Activated naive CD4-positive, alpha-beta T cell treated with anti-CD3 and anti-CD28 coated beads for 36 hours (primary cell): ENCODE data around the gene EFCAB14. TPM values are rescaled to one million over a fixed set of nuclear protein-coding genes. Genes with fewer than 3 reads are reported as not detected.

Experiments
- CTCF ChIA-PET: fragments of 350-600 bp; sonication (Branson Sonifier 250); formaldehyde crosslinking; loops from one replicate; lab custom pipeline; 2021; ENCODE audit warnings: antibody characterized with exemption; lab: Charles Lee
- DNase-seq: peaks from one replicate; pipeline ENCODE4 v3.0.0-alpha.2; 2020
- H3K27ac Mint-ChIP-seq: one replicate; pipeline ENCODE4 v1.8.0; 2021; ENCODE audit warnings: mild to moderate bottlenecking, mixed read lengths
- H3K27me3 Mint-ChIP-seq: one replicate; pipeline ENCODE4 v1.8.0; 2021; ENCODE audit warnings: low read depth, mixed read lengths
- H3K36me3 Mint-ChIP-seq: one replicate; pipeline ENCODE4 v1.8.0; 2021; ENCODE audit warnings: low read depth, mixed read lengths
- H3K4me1 Mint-ChIP-seq: one replicate; pipeline ENCODE4 v1.8.0; 2021; ENCODE audit warnings: low read depth, mixed read lengths
- H3K4me3 Mint-ChIP-seq: one replicate; pipeline ENCODE4 v1.8.0; 2021; ENCODE audit warnings: mild to moderate bottlenecking, moderate library complexity, mixed read lengths
- H3K9me3 Mint-ChIP-seq: one replicate; pipeline ENCODE4 v1.8.0; 2021; ENCODE audit warnings: mixed read lengths
- intact Hi-C: fragments of 100-400 bp; cut with micrococcal nuclease; formaldehyde crosslinking; loops from one replicate; pipeline ENCODE4 v1.15.1; 2023
- total RNA-seq, 2 experiments: library from RNA; stranded (reverse); gene quantifications; one replicate each; pipeline ENCODE4 v1.2.3, GENCODE V29; 2021

The EFCAB14 gene
- total RNA-seq, 2 experiments from 2014 or later: 35.8 to 38.3 TPM

DNA sequence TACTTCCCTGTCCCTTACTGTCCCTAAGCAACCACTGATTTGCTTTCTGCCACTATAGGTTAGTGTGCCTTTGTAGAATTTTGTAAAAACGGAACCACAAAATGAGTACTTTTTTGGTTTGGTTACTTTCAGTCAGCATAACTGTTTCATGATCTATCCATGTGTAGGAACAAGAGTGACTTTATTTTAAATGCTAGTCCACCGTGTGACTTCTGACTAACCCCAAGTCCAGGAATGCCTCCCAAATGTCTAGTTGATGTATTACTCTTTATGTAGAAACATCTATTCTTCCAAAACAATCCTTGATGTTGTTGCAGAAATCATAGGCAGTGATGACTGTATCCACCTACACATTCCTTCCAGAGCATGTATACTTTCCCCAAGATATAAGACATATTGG lies 72.1 kb downstream of the EFCAB14 start:
- Mint-ChIP-seq H3K4me3 (no peak overlapping the region), H3K4me1 (peaks cover 8% of the 10 kb centered on the region), H3K27ac (no peak overlapping the region), H3K9me3 (peaks cover 2% of the 10 kb centered on the region), H3K36me3 (peaks cover 35% of the 10 kb centered on the region), H3K27me3 (no peaks in the 10 kb centered on the region)
- DNase-seq: no peak
- CTCF ChIA-PET: no interaction called here
- intact Hi-C loops: no loop called here

- Mint-ChIP-seq H3K4me3 (no peak overlapping the region), H3K36me3 (peaks cover 35% of the 10 kb centered on the region), H3K27ac (no peak overlapping the region), H3K9me3 (peaks cover 2% of the 10 kb centered on the region), H3K4me1 (peaks cover 8% of the 10 kb centered on the region), H3K27me3 (no peaks in the 10 kb centered on the region)
- no peak for DNase-seq
- intact Hi-C loops: no loop called here
- CTCF ChIA-PET: no interaction called here
These were observed 72.6 kb downstream of the EFCAB14 start for GRCh38 chr1:46646331-46646730.

GRCh38 chr1:46645815-46646214 lies 73.1 kb downstream of the EFCAB14 start:
- Mint-ChIP-seq H3K4me3 (no peak overlapping the region), H3K27me3 (no peaks in the 10 kb centered on the region), H3K27ac (no peak overlapping the region), H3K9me3 (peaks cover 2% of the 10 kb centered on the region), H3K4me1 (peaks cover 8% of the 10 kb centered on the region), H3K36me3 (peaks cover 35% of the 10 kb centered on the region)
- CTCF ChIA-PET: no interaction called here
- no peak for DNase-seq
- intact Hi-C loops: no loop called here

DNA sequence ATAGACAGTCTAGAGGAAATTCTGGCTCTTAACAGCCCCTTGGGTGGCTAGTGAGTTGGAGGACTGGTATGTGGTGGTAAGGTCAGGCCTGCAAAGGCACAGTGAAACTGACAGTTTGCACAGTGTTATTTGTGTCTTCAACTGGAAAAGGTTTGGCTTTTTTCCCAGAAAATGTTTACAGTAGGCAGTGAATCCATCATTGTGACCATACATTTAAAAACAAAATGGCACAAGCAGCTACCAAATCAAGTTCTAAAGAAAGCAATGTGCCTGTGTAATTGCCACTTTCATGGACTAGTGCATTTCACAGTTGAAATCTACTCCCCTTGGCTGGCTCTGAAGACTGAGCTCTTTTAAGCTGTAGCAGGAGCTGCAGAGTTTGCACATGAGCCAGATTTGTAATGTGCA lies 75.5 kb downstream of the EFCAB14 start:
- H3K9me3 Mint-ChIP-seq: no peaks in the 10 kb centered on the region
- H3K4me3 Mint-ChIP-seq: no peak overlapping the region
- CTCF ChIA-PET: no interaction called here
- no peak overlapping the region for H3K27ac Mint-ChIP-seq
- peaks cover 15% of the 10 kb centered on the region for H3K36me3 Mint-ChIP-seq
- DNase-seq: no peak
- no peaks in the 10 kb centered on the region for H3K27me3 Mint-ChIP-seq
- intact Hi-C loops: no loop called here
- H3K4me1 Mint-ChIP-seq: peaks cover 8% of the 10 kb centered on the region

- Mint-ChIP-seq H3K4me1 (peaks cover 6% of the 10 kb centered on the region), H3K27ac (no peak overlapping the region), H3K27me3 (no peaks in the 10 kb centered on the region), H3K36me3 (peaks cover 11% of the 10 kb centered on the region), H3K4me3 (no peak overlapping the region), H3K9me3 (no peaks in the 10 kb centered on the region)
- CTCF ChIA-PET: no interaction called here
- DNase-seq: no peak
- intact Hi-C loops: no loop called here
These were observed 76.7 kb downstream of the EFCAB14 start for GRCh38 chr1:46642115-46642680.

GRCh38 chr1:46639547-46639946 lies 79.4 kb downstream of the EFCAB14 start:
- Mint-ChIP-seq H3K27ac (no peak overlapping the region), H3K4me3 (no peak overlapping the region), H3K27me3 (no peaks in the 10 kb centered on the region), H3K4me1 (no peaks in the 10 kb centered on the region), H3K9me3 (no peaks in the 10 kb centered on the region), H3K36me3 (peaks cover 11% of the 10 kb centered on the region)
- CTCF ChIA-PET: interaction anchor here (0.5 kb wide), 1 partner anchor 8 kb away, joined by 3 read pairs; no protein-coding TSS in a partner anchor
- no peak for DNase-seq
- intact Hi-C loops: no loop called here

DNA sequence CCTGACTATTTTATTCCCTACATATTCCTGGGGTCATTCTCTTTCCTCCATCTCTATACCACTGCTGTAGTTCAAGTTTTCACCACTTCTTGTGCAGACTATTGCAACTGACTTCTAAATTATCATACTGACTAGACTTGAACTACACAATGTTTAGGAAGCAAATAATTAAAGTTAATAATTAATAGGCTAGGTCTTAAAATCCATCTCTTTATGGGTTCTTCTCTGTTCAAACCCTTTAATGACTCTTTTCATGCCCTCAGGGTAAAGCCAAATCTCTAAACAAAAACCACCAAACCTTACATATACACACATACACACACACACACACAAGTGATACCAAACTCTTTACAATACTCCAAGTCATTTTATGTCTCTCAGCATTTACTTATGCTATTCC lies 80.0 kb downstream of the EFCAB14 start:
- Mint-ChIP-seq H3K27ac (no peak overlapping the region), H3K9me3 (no peaks in the 10 kb centered on the region), H3K4me1 (no peaks in the 10 kb centered on the region), H3K4me3 (no peak overlapping the region), H3K27me3 (no peaks in the 10 kb centered on the region), H3K36me3 (peaks cover 13% of the 10 kb centered on the region)
- intact Hi-C loops: no loop called here
- DNase-seq: no peak
- CTCF ChIA-PET: no interaction called here

GRCh38 chr1:46637444-46638083 lies 81.3 kb downstream of the EFCAB14 start:
- Mint-ChIP-seq H3K27ac (peak overlapping the region; percentile 17), H3K9me3 (no peaks in the 10 kb centered on the region), H3K4me1 (no peaks in the 10 kb centered on the region), H3K36me3 (peaks cover 14% of the 10 kb centered on the region), H3K4me3 (no peak overlapping the region), H3K27me3 (no peaks in the 10 kb centered on the region)
- no peak for DNase-seq
- intact Hi-C loops: no loop called here
- CTCF ChIA-PET: interaction anchor here (0.6 to 0.9 kb wide), 2 partner anchors 44 to 199 kb away, joined by 3 to 4 read pairs; no protein-coding TSS in a partner anchor

DNA sequence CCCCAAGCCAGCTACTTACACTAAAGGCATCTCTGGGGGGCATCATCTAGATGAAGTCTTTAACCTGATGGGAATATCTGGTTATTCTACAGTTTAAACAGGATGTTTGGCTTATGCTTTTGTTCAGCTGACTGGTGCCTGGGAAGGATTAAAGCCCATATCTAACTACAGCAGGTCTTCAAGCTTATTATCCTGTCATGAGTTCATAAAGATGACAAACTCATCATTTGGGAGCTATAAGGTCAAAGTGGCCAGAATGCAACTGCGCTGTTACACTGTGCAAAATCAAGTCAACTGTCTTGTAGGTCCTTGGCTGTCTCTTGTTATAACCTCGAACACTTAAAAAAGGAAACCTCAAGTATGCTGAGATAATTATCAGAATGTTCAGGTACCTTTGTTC lies 83.7 kb downstream of the EFCAB14 start:
- Mint-ChIP-seq H3K36me3 (peaks cover 15% of the 10 kb centered on the region), H3K27me3 (no peaks in the 10 kb centered on the region), H3K4me3 (no peak overlapping the region), H3K27ac (no peak overlapping the region), H3K9me3 (no peaks in the 10 kb centered on the region), H3K4me1 (no peaks in the 10 kb centered on the region)
- intact Hi-C loops: no loop called here
- CTCF ChIA-PET: no interaction called here
- DNase-seq: no peak

DNA sequence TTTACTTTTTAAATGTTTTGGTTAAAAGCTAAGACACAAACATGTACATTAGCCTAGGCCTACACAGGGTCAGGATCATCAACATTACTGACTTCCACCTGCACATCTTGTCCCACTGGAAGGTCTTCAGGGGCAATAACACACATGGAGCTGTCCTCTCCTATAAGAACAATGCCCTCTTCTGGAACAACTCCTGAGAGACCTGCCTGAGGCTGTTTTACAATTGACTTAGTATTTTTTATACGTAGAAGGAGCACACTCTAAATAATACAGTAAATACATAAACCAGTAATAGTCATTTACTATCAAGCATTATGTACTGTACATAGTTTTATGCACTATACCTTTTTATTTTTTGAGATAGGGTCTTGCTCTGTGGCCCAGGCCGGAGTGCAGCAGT lies 88.2 kb downstream of the EFCAB14 start:
- intact Hi-C loops: no loop called here
- Mint-ChIP-seq H3K9me3 (no peaks in the 10 kb centered on the region), H3K36me3 (peaks cover 9% of the 10 kb centered on the region), H3K27me3 (no peaks in the 10 kb centered on the region), H3K27ac (no peak overlapping the region), H3K4me1 (no peaks in the 10 kb centered on the region), H3K4me3 (no peak overlapping the region)
- CTCF ChIA-PET: interaction anchor here (0.6 kb wide), 2 partner anchors 47 to 669 kb away, joined by 3 to 4 read pairs; no protein-coding TSS in a partner anchor
- DNase-seq: no peak

Other genes starting within 250 kb of the EFCAB14 start
- not detected for gene DMBX1, start 229.3 kb downstream of the EFCAB14 start, total RNA-seq
- not detected for gene KNCN, start 167.5 kb downstream of the EFCAB14 start, total RNA-seq
- 10 to 100 TPM; 18.5 to 21.2 TPM for gene MKNK1, start 114.8 kb downstream of the EFCAB14 start, total RNA-seq
- 1 to 10 TPM; 4.8 to 5.0 TPM for gene MOB3C, start 102.3 kb downstream of the EFCAB14 start, total RNA-seq
- gene ATPAF1, start 50.8 kb downstream of the EFCAB14 start, total RNA-seq: 10 to 100 TPM; 44.5 to 49.2 TPM
- gene TEX38, start 47.3 kb downstream of the EFCAB14 start, total RNA-seq: not detected
- gene CYP4B1, start 79.9 kb upstream of the EFCAB14 start, total RNA-seq: not detected
- gene CYP4A11, start 222.4 kb upstream of the EFCAB14 start, total RNA-seq: not detected